IPS-15b (cell line): ENCODE results near the gene TCEAL4.
"Not testable (repeated sequence)": the region's sequence is repeated elsewhere in the genome, so short reads cannot be mapped to it uniquely, and the experiment has no call there.

Experiments
- H3K27me3 ChIP-seq: one replicate; pipeline ENCODE4 v1.6.1; 2013; ENCODE audit warnings: low read length; ENCODE audit not compliant: control insufficient read depth, insufficient read depth
- H3K36me3 ChIP-seq: one replicate; pipeline ENCODE4 v1.6.1; 2013; ENCODE audit warnings: low read length; ENCODE audit not compliant: control insufficient read depth, insufficient read depth
- H3K4me1 ChIP-seq: one replicate; pipeline ENCODE4 v1.6.1; 2013; ENCODE audit warnings: mild to moderate bottlenecking, low read length; ENCODE audit not compliant: control insufficient read depth, insufficient read depth
- H3K4me3 ChIP-seq: one replicate; pipeline ENCODE4 v1.5.1; 2013; ENCODE audit warnings: low read depth, low read length
- H3K9ac ChIP-seq: one replicate; pipeline ENCODE4 v1.6.1; 2013; ENCODE audit warnings: low read depth, mild to moderate bottlenecking, low read length
- H3K9me3 ChIP-seq: one replicate; pipeline ENCODE4 v1.6.1; 2013; ENCODE audit warnings: mild to moderate bottlenecking, low read length; ENCODE audit not compliant: control insufficient read depth, insufficient read depth

TCEAL4 gene

GRCh38 chrX:103556963-103557612 lies 28.2 kb upstream of the TCEAL4 start:
- Histone ChIP-seq H3K4me1 (no peaks in the 10 kb centered on the region), H3K4me3 (no peak overlapping the region), H3K36me3 (no peaks in the 10 kb centered on the region), H3K27me3 (no peaks in the 10 kb centered on the region), H3K9me3 (no peaks in the 10 kb centered on the region), H3K9ac (no peak overlapping the region)

- H3K4me3 ChIP-seq = no peak overlapping the region
- no peaks in the 10 kb centered on the region for H3K36me3 ChIP-seq
- H3K9ac ChIP-seq = no peak overlapping the region
- H3K9me3 ChIP-seq = no peaks in the 10 kb centered on the region
- H3K27me3 ChIP-seq = no peaks in the 10 kb centered on the region
- no peaks in the 10 kb centered on the region for H3K4me1 ChIP-seq
Observed at GRCh38 chrX:103560256-103560655, 25.1 kb upstream of the TCEAL4 start.

- Histone ChIP-seq H3K36me3 (no peaks in the 10 kb centered on the region), H3K9ac (no peak overlapping the region), H3K27me3 (no peaks in the 10 kb centered on the region), H3K4me3 (no peak overlapping the region), H3K4me1 (no peaks in the 10 kb centered on the region), H3K9me3 (no peaks in the 10 kb centered on the region)
Observed at GRCh38 chrX:103562801-103563200, 22.5 kb upstream of the TCEAL4 start.

- Histone ChIP-seq H3K4me3 (no peak overlapping the region), H3K27me3 (no peaks in the 10 kb centered on the region), H3K36me3 (no peaks in the 10 kb centered on the region), H3K9me3 (no peaks in the 10 kb centered on the region), H3K4me1 (no peaks in the 10 kb centered on the region), H3K9ac (no peak overlapping the region)
Observed at GRCh38 chrX:103565197-103565596, 20.1 kb upstream of the TCEAL4 start.

- Histone ChIP-seq H3K4me1 (no peaks in the 10 kb centered on the region), H3K27me3 (no peaks in the 10 kb centered on the region), H3K9ac (no peak overlapping the region), H3K9me3 (no peaks in the 10 kb centered on the region), H3K4me3 (no peak overlapping the region), H3K36me3 (no peaks in the 10 kb centered on the region)
Observed at GRCh38 chrX:103565752-103566151, 19.6 kb upstream of the TCEAL4 start.

GRCh38 chrX:103571121-103571520 lies 14.2 kb upstream of the TCEAL4 start:
- Histone ChIP-seq H3K27me3 (no peaks in the 10 kb centered on the region), H3K36me3 (no peaks in the 10 kb centered on the region), H3K9me3 (no peaks in the 10 kb centered on the region), H3K4me3 (no peak overlapping the region), H3K9ac (no peak overlapping the region), H3K4me1 (no peaks in the 10 kb centered on the region)

- Histone ChIP-seq H3K9ac (no peak overlapping the region), H3K4me1 (no peaks in the 10 kb centered on the region), H3K9me3 (no peaks in the 10 kb centered on the region), H3K4me3 (no peak overlapping the region), H3K36me3 (no peaks in the 10 kb centered on the region), H3K27me3 (no peaks in the 10 kb centered on the region)
Observed at GRCh38 chrX:103571726-103572125, 13.6 kb upstream of the TCEAL4 start.

- no peaks in the 10 kb centered on the region for H3K36me3 ChIP-seq
- no peaks in the 10 kb centered on the region for H3K4me1 ChIP-seq
- no peak overlapping the region for H3K4me3 ChIP-seq
- no peak overlapping the region for H3K9ac ChIP-seq
- no peaks in the 10 kb centered on the region for H3K27me3 ChIP-seq
- H3K9me3 ChIP-seq = no peaks in the 10 kb centered on the region
Observed at GRCh38 chrX:103573202-103573601, 12.1 kb upstream of the TCEAL4 start.

- H3K4me1 ChIP-seq = no peaks in the 10 kb centered on the region
- H3K9me3 ChIP-seq = no peaks in the 10 kb centered on the region
- H3K27me3 ChIP-seq = no peaks in the 10 kb centered on the region
- H3K36me3 ChIP-seq = no peaks in the 10 kb centered on the region
- no peak overlapping the region for H3K9ac ChIP-seq
- H3K4me3 ChIP-seq = peak overlapping the region; percentile 90
Observed at GRCh38 chrX:103584596-103584995, 719 bp upstream of the TCEAL4 start.

GRCh38 chrX:103586314-103586646 lies 965 bp downstream of the TCEAL4 start:
- Histone ChIP-seq H3K36me3 (no peaks in the 10 kb centered on the region), H3K9me3 (no peaks in the 10 kb centered on the region), H3K9ac (peak overlapping the region; percentile 67), H3K4me1 (no peaks in the 10 kb centered on the region), H3K27me3 (no peaks in the 10 kb centered on the region), H3K4me3 (peak overlapping the region; percentile 90)

- no peaks in the 10 kb centered on the region for H3K36me3 ChIP-seq
Observed at GRCh38 chrX:103586659-103587058, 1.3 kb downstream of the TCEAL4 start.

GRCh38 chrX:103592295-103592694 lies 7.0 kb downstream of the TCEAL4 start:
- H3K9ac ChIP-seq, H3K4me1 ChIP-seq, H3K27me3 ChIP-seq, H3K9me3 ChIP-seq, H3K4me3 ChIP-seq, H3K36me3 ChIP-seq: not testable (repeated sequence)

More at GRCh38 chrX:103586659-103587058, 1.3 kb downstream of the TCEAL4 start:
- H3K4me3 ChIP-seq = peak overlapping the region; percentile 90
- no peaks in the 10 kb centered on the region for H3K27me3 ChIP-seq
- H3K4me1 ChIP-seq = no peaks in the 10 kb centered on the region
- no peaks in the 10 kb centered on the region for H3K9me3 ChIP-seq
- no peak overlapping the region for H3K9ac ChIP-seq
